AG04449 (cell line): Measurements from ENCODE around the gene CAMK2N1.

Source experiments
- CTCF ChIA-PET: fragments of 350-600 bp; formaldehyde crosslinking; extraction: SDS; loops from one replicate; lab custom pipeline; 2021; ENCODE audit warnings: antibody characterized with exemption; lab: Yijun Ruan, JAX
- POLR2A ChIA-PET: fragments of 400-600, 350-600 bp; formaldehyde crosslinking; extraction: SDS; loops from one replicate; lab custom pipeline; 2020; ENCODE audit warnings: antibody characterized with exemption, inconsistent platforms; lab: Yijun Ruan, JAX
- DNase-seq: peaks from one replicate; pipeline ENCODE4 v3.0.0-alpha.2; 2010; ENCODE audit warnings: low read depth, low spot score
- H3K4me3 ChIP-seq: 2 replicates; pipeline ENCODE4 v1.5.1; 2011; ENCODE audit warnings: low read depth, mild to moderate bottlenecking, control low read depth, low read length
- TF ChIP-seq, protein P1 (sequence below): IDR thresholded peaks from one replicate; pipeline ENCODE4 v1.5.1; 2011; ENCODE audit warnings: mild to moderate bottlenecking, moderate library complexity, low read length, control low read depth, inconsistent platforms; ENCODE audit not compliant: insufficient read depth; ENCODE audit errors: missing control alignments

Gene CAMK2N1

DNA sequence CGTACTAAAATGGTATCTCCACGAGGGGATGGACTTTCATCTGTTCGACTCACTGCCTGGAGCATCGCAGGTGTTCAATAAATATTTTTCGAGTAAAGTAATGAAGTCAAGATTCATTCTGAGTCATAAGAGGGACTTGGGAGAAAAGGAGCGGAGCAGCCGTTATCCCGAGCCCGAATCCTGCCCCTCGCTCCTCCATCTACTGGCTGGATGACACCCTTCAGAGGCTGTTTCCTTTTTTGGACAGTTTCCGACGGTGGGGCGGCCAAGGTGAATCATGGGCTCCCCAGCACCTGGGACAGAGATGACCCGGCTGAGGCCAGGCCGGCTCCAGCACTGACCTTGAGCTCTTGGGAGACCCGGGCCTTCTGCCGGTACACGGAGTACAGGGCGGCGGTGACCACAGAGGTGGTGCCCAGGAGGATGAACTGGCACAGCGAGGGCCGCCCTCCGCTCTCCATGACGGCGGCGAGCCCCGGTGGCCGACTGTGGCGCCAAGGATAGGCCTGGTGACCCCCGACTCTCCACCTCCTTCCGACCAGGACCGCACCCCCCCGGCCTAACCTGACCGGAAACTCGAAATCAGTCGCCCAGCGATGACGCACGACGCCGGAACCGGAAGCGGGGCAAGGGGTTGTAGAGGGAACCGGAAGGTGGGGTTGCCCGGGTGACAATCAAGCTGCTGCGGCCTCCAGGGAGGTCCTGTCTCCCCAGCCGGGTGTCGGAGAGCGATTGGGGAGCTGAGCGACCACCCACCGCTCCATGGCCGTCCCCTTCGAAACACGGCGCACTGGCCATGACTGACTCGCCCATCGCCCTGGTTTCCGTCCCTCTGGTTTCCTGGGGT, 21.8 kb upstream of the CAMK2N1 start, which contains the start of gene MUL1:
Gene MUL1, minus strand, starts transcription at position 588 of the 847 bp plus-strand sequence. Its CDS starts 127 bp downstream, at position 461.
- peak within 1 kb of the TSS; percentile 98 for H3K4me3 ChIP-seq
- TF ChIP-seq, protein P1, sequence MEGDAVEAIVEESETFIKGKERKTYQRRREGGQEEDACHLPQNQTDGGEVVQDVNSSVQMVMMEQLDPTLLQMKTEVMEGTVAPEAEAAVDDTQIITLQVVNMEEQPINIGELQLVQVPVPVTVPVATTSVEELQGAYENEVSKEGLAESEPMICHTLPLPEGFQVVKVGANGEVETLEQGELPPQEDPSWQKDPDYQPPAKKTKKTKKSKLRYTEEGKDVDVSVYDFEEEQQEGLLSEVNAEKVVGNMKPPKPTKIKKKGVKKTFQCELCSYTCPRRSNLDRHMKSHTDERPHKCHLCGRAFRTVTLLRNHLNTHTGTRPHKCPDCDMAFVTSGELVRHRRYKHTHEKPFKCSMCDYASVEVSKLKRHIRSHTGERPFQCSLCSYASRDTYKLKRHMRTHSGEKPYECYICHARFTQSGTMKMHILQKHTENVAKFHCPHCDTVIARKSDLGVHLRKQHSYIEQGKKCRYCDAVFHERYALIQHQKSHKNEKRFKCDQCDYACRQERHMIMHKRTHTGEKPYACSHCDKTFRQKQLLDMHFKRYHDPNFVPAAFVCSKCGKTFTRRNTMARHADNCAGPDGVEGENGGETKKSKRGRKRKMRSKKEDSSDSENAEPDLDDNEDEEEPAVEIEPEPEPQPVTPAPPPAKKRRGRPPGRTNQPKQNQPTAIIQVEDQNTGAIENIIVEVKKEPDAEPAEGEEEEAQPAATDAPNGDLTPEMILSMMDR: no peak
- peak; percentile 31 for DNase-seq
- CTCF ChIA-PET: interaction anchor here (1.1 to 5.5 kb wide), 3 partner anchors 10 to 295 kb away, joined by 3 to 36 read pairs (median 4); no protein-coding TSS in a partner anchor
- POLR2A ChIA-PET: interaction anchor here (0.5 kb wide), 2 partner anchors 9 to 1289 kb away, joined by 3 to 4 read pairs; no protein-coding TSS in a partner anchor

DNA sequence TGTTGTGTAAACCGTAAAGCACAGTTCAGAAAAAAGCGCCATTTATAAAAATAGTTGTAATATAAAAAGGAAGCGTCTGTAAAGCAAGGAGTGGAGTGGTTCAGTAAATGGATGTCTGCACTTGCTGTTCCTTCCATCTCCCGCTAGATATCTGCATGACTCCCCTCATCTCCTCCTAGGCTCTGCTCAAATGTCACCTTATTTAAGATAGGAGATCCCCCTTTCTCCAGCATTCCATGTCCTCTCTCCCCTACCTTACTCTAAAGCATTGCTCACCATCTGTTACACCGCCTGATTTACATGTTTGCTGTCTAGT, 21.2 kb upstream of the CAMK2N1 start:
- no peak for DNase-seq
- peak overlapping the region; percentile 98 for H3K4me3 ChIP-seq
- CTCF ChIA-PET: interaction anchor here (1.1 to 5.5 kb wide), 2 partner anchors 14 to 294 kb away, joined by 3 to 36 read pairs; no protein-coding TSS in a partner anchor
- POLR2A ChIA-PET: no interaction called here
- TF ChIP-seq, protein P1: no peak

DNA sequence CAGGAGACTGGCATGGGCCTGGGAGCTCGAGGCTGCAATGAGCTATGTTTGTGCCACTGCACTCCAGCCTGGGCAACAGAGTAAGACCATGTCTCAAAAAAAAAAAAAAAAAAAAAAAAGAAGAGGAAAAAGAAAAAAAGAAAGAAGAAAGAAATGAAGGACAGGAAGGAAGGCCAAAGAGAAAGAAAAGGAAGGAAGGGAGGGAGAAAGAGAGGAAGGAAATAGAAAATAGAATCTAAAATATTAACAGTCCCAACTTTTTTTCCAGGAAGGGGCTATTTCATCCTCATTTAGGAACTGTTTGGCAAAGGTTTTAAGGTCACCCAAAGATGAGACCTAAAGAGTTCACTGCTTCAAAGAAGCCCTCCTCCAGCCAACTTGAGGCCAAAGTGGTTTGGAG, 19.5 kb upstream of the CAMK2N1 start:
- CTCF ChIA-PET: interaction anchor here (0.6 to 5.5 kb wide), 3 partner anchors 12 to 125 kb away, joined by 3 to 36 read pairs (median 3); no protein-coding TSS in a partner anchor
- TF ChIP-seq, protein P1: no peak
- no peak overlapping the region for H3K4me3 ChIP-seq
- POLR2A ChIA-PET: no interaction called here
- no peak for DNase-seq

DNA sequence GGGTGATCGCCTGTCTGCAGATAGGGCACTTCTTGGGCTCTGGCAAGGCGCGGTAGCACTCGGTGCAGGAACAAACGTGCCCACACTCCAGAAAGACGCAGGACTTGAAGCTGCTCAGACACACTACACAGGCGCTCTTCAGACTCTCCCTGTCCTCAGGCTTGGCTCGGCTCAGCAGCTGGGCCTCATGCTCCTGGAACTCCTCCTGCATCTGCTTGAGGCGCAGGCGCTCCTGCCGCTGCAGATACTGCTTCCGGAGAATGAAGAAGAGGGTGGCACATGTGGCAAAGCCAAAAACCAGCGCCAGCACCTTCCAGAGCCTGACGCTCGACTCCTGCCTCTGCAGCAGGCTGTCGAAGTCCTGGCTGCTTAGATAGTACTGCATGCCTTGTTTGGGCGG, 14.7 kb upstream of the CAMK2N1 start:
- no peak for DNase-seq
- TF ChIP-seq, protein P1: no peak
- H3K4me3 ChIP-seq: no peak overlapping the region
- ChIA-PET CTCF (interaction anchor here (1.2 to 1.7 kb wide), 2 partner anchors 288 to 583 kb away, joined by 4 to 9 read pairs; no protein-coding TSS in a partner anchor), POLR2A (no interaction called here)

DNA sequence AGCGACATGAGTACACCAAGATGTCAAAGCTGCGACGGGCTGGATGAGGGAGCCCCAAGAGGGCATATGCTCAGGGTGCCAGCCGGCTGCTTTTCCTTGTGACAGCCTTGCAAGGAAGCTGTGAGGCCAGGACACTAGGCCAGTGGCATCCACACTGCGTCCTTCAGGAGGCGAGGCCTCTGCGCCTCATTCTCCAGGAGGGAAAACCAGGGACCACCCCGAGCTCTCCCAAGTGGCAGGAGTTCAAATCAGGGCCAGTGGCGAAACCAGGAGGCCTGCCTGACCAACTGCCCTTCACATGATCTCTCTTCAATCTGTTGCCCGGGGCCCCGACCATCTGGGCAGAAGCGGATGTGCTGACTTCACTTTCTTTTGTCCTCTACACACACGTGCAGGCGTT, 13.7 kb upstream of the CAMK2N1 start:
- POLR2A ChIA-PET: no interaction called here
- CTCF ChIA-PET: interaction anchor here (0.7 to 1.7 kb wide), 3 partner anchors 287 to 582 kb away, joined by 3 to 9 read pairs (median 4); no protein-coding TSS in a partner anchor

More for the DNA sequence above, 13.7 kb upstream of the CAMK2N1 start:
- DNase-seq: no peak
- no peak overlapping the region for H3K4me3 ChIP-seq
- TF ChIP-seq, protein P1: no peak
